GM18870 (cell line): Measurements from ENCODE around the gene FOXQ1.

Source experiments
- ATAC-seq: cut with Tn5 transposase; IDR thresholded peaks from one replicate; pipeline ENCODE4 v1.9.1; 2021; ENCODE audit warnings: moderate library complexity; ENCODE audit not compliant: unreplicated experiment

Gene FOXQ1

DNA sequence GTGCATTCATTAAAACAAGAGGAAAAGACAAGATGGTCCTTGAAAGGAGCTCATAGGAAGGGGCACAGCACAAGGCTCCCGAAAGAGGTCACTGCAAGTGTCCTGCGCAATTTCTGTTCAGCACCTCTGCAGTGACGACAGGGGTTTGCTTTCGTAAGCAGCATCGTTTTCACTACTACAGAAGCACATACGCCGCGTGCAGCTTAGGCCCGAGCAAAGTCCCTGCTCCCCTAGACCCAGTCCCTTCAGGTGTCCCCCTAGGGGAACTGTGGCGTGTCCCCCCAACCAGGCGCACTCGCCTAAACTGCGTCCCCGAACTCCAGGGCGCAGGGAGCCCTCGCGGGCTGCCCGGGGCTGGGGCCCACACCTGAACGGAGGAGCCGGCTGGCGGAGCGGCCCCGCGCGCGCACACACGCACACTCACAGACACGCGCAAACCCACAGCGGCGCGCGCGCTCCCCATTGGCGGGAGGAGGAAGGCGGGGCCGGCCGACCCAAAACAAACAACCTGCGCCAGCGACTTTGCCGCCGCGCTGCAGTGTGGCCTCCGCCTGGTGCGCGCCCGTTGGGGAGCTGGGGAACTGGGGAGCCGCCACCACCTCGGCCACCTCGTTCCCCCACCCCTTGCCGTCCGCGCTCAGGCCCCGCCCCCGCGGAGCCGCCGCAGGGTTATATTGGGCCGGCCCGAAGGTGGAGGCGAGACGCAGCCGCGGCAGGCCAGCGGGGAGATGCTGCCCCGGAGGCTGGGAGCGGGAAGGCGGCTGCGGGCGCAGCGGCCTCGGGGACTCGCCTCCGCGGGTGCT, at the start of gene FOXQ1:
FOXQ1 (plus strand) TSS at position 699 of the 803 bp plus-strand sequence. CDS start 607 bp downstream, outside the sequence.
- no peak for ATAC-seq

- no peak for ATAC-seq
These were observed 49.2 kb upstream of the FOXQ1 start for GRCh38 chr6:1262704-1263038.

DNA sequence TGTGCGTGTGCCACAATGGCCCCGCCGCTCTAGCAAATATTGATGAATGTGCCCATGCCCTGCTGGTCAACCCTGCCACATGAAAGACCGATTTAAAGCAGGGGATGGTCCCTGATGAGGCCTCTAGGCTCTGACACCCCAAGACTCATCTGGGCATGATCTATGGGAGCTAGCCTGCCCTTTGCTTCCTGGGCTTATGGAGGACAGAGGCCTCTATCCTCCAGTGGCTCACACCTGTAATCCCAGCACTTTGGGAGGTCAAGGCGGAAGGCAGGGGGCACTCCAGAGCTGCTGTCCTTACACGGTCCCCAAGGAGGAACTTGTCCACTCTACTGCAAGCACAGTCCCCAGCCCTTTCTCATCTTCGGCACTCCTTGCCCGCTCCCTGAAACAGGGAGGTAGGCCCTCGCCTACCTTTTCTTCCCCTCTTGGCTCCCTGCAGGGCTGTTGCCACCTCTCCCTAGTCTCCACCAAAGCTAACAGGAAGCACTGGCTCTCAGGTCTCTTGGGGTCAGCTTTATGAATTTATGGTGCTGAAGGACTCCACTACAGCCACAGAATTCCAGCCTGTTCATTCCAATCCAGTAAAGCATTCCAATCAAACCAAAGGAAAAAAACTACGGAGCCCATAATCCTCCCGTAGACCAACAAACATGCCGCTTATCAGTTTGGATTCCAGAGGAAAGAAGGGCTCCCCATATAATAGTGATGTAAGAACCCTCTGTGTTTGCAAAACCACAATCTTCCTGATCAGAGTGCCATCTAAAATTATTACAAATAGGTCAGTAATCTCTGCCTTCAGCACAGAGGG, 48.7 kb upstream of the FOXQ1 start:
- no peak for ATAC-seq

DNA sequence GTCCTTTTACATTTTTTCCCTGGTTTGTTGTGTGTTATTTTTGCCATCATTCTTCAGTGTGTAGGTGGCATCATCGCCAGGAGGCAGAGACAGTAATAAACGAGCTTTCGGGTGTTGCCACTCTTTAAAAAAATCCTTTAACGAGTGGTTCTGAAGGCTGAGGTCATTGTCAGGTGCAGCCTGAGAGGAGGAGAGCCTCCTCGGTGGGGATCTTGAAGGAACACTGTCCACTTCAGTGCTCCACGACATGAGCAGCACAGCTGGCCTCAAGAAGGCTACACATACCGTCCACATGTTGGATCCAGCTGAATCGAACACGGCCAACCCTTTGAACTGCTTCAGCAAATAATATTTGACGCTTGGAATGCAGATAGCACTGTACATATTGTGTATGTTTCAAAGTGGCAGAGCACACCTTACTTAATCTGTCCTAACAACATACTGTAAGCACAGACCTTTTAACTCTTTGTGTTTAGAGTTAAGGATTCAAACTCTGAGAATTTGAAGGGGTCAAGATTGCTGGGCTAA, 48.0 kb upstream of the FOXQ1 start:
- ATAC-seq = no peak

GRCh38 chr6:1264619-1265445, 47.1 kb upstream of the FOXQ1 start:
- no peak for ATAC-seq

- ATAC-seq = no peak
These were observed 45.2 kb upstream of the FOXQ1 start for GRCh38 chr6:1266686-1267056.

DNA sequence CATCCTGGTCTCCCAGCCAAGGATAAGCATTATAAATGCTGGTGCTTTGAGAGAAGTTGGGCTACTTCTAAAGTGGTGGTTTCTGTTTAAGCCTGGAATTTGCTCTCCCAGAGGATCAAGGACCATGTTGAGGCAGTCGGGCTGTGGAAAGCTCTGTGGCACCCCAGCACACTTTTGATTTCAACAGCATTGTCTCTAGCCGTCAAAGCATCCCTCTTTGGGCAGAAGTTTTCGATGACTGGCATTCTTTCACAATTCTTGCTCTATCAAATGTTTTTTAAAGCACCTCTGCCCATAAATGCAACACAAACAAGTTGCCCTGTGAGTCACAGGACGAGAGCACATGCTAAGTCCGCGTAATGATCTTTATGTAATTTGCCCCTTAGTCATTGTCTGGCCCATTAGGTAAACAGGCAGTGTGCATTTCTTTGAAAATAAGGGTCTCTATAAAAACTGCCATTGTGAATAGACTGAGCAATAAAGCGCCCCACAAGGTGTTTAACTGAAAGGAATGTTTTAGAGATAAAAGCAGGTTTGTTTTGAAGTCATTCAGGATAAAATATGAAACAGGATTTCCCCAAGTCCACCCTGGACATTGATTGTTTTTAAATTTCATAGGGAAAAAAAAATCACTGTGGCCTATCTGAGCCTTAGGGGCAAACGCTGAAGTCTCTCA, 44.7 kb upstream of the FOXQ1 start:
- ATAC-seq = no peak

DNA sequence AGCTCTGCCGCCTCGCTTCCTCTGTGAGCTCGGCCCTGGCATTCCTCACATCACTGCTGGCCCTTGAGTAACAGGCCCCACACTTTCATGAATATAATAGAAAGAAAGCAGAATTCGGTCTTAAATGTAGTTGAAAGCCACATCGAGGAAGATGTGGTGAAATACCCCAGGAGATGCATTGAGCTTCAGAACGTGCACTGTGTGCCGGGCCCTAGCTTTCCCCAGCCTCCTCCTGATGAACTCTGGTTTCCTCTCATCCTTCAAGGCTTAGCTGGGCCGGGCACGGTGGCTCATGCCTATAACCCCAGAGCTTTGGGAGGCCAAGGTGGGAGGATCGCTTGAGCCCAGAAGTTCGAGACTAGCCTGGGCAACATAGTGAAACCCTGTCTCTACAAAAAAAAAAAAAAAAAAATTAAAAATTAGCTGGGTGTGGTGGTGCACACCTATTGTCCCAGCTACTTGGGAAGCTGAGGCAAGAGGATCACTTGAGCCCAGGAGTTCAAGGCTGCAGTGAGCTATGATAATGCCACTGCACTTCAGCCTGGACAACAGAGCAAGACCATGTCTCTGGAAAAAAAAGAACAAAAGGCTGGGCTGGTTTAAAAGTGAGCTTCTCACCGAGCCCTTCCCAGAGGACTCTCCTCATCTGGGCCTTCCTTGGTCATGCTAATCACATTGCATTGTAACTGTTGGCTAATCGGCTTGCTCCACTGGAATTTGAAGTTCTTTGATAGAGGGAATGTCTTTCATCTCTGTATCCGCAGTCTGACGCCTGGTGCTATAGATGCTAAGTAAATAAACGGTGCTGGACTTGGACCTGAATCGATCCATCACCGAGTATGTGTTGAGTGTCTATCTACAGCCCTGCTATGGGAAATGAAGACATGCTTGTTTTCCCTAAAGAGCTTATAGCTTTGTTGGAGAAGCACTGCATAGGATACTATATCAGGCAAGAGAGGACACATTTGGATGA, 43.8 kb upstream of the FOXQ1 start:
- ATAC-seq = no peak

DNA sequence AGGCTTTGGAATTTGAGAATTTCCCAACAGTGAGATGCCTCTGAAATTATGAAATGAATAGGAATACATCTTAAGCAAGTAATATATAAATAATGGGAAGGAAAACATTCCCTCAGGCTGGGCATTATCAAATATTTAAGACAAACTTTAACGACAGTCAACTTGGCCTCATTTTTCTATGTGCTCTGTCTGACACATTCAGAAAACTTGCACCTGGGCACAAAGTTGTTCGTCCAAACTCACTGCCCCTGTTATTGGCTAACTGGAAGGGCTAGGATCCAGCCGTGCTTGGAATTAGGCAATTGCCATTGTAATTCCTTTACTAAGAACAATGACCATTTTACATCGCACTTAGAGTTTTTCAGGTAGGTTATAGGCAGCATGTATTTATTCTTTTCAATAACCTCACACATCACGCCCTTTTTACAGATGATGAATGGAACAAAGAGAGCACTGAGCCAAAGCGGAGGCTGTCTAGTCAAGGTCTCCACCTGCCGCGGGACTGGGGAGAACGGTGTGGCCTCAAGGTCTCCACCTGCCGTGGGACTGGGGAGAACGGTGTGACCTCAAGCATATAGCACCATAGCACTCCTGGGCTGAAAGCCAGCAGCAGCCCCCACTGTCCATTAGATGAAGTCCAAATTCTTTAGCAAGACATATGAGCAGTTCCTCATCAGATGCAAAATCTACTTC, 40.7 kb upstream of the FOXQ1 start:
- no peak for ATAC-seq

GRCh38 chr6:1278061-1278720, 33.7 kb upstream of the FOXQ1 start:
- no peak for ATAC-seq

DNA sequence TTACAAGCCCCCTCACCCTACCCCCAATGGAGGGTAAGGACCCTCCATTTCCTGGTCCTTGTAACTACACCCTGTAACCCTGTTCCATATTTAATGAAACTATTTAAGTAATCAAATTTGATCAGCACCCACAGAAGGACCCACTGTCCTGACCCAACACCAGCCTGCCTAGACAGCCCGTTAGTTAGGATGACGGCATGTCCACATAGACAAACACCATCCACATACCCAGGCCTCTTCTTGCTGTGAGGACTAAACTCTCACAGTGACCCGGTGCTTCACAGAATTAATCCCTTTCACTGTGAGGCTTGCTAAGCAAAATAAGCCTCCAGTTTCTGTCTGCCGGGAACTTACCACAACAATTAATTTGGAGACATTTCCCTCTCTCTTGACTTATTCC, 32.8 kb upstream of the FOXQ1 start:
- ATAC-seq = no peak

DNA sequence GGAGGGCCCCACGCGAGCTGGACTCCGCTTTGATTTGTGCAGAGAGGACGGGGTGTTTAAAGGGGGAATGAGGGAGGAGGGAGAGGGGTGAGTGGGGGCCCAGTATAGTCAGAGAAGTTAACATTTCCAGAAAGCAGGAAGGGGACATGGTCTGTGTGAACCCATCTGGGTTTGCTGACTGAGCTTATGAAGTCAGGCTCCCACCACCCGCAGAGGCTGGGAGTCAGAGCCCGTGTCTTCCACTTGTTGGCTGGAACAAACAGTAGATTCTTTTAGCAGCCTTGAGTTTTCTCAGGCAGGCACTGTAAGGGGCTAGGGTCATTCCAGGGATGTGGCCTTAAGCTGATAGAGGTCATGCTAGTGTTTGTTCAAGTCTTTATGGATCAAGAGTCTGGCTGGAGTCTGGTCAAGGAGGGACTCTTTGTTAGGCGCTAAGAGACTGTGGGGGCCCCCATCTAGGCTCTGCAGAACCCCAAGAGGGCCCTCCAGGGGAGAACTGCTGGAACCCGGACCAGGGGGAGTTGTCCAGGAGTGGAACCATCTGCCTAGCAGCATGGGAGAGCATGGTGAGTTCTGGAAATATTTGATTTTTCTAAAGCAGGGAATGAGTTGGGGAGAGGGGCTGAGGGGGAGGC, 31.1 kb upstream of the FOXQ1 start:
- ATAC-seq = no peak

DNA sequence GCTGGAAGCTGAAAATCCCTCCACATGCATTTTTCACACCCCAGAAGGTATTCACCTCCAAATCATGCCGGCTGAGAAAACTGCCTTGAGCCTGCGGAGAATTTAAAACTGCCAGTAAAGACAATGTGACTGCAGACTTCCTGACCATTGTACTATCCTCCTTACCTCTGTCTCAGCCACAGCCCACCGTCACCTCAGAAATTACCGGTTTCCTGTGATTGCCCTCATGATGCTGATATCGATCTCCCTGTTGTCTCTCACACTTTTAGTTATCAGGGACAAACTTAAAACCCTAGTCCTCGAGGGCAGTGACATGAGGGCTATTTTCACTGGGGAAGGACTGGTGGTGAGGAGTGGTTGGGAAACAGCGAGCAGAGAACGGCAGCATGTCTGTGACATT, 30.2 kb upstream of the FOXQ1 start:
- no peak for ATAC-seq

DNA sequence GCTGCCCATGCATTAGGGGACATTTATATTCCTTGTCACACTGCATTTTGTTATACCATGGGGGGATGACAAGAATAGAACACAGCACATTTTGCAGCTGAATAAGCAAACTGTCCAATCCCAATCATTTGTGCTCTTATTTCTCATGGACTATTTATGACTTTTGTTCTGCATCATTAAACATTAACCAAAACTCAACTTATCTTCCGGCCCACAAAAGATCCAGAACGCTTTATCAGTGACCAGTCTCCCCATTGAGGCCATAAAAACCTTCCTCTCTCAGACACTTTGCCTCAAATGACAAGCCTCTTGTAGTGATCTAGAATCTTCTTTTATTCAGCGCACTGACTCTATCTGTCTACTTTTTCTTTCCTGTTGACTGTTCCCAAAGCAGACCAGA, 28.4 kb upstream of the FOXQ1 start:
- no peak for ATAC-seq

DNA sequence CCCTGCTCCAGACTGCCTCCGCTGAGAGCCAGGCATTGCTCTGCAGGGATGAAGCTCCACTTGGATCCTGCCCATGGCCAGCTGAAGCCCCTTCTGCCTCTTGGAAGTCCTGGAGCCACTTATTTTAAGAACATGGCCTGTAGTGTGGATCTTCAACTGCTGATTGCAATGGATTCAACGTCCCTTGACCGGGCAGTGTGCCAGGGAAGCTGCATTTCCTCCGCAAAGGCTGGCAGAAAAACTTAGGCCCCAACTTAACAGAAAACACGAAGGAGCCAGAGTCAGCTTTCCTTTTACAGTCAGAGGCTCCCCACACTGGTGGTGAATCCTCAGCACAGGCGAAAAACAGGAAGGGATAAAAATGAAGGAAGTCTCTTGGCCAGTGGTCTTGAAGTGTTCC, 26.3 kb upstream of the FOXQ1 start:
- ATAC-seq = no peak

GRCh38 chr6:1285956-1286355, 25.9 kb upstream of the FOXQ1 start:
- no peak for ATAC-seq

GRCh38 chr6:1287103-1287591, 24.8 kb upstream of the FOXQ1 start:
- ATAC-seq = no peak

DNA sequence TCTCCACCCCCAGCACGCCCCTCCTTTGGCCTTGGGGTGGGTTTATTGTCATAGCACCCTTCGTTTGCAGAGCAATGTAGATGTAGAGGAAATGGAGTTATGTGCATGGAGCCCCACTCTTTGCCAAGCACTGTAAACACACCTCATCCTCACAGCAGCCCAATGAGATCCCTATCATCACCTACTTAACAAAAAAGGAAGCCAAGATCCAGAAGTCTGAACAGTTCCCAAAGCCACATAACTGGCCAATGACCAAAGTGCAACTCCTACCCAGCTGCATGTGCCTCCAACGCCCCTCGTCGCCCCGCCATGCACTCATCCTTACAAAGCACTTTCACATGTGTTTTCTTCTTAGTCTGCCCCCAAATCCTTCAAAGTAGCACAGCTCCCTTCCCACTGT, 21.8 kb upstream of the FOXQ1 start:
- ATAC-seq = no peak
